ENCODE results near the gene MED31. TPM values are rescaled to one million over a fixed set of nuclear protein-coding genes. Genes with fewer than 3 reads are reported as not detected.

The MED31 gene
- total RNA-seq, 1 donor from 2014 or later = 17.4 TPM

DNA sequence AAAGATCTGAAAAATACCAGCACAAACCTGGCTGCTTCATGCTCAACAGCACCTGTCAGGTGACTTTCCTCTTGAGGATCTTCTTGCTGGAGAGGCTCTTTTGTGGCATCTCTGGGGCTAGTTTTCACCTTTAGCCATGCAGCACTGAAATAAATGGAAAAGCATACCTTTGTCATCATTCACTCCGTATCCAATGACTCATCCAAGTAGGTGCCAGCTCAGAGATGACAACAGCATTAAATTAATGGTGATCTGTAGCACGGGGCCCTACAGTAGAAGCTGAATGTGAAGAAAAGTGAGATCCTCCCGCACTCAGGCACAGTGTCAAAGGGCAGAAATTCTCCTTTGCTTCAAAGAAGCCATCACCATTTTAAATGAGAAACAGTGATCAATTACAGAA is 43.1 kb downstream of the MED31 start:
- Histone ChIP-seq H3K36me3 (peaks cover 75% of the 10 kb centered on the region), H3K27me3 (ENCODE audit: low read depth) (no peaks in the 10 kb centered on the region), H3K4me3 (no peak overlapping the region), H3K4me1 (no peaks in the 10 kb centered on the region), H3K9me3 (no peaks in the 10 kb centered on the region), H3K27ac (no peak overlapping the region)
- no peak for ATAC-seq
- TF ChIP-seq, protein P1, sequence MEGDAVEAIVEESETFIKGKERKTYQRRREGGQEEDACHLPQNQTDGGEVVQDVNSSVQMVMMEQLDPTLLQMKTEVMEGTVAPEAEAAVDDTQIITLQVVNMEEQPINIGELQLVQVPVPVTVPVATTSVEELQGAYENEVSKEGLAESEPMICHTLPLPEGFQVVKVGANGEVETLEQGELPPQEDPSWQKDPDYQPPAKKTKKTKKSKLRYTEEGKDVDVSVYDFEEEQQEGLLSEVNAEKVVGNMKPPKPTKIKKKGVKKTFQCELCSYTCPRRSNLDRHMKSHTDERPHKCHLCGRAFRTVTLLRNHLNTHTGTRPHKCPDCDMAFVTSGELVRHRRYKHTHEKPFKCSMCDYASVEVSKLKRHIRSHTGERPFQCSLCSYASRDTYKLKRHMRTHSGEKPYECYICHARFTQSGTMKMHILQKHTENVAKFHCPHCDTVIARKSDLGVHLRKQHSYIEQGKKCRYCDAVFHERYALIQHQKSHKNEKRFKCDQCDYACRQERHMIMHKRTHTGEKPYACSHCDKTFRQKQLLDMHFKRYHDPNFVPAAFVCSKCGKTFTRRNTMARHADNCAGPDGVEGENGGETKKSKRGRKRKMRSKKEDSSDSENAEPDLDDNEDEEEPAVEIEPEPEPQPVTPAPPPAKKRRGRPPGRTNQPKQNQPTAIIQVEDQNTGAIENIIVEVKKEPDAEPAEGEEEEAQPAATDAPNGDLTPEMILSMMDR (IDR thresholded peaks at IDR 0.05) = no peak
- intact Hi-C loops (cut with DNase I) = no loop called here
- no peak for DNase-seq

DNA sequence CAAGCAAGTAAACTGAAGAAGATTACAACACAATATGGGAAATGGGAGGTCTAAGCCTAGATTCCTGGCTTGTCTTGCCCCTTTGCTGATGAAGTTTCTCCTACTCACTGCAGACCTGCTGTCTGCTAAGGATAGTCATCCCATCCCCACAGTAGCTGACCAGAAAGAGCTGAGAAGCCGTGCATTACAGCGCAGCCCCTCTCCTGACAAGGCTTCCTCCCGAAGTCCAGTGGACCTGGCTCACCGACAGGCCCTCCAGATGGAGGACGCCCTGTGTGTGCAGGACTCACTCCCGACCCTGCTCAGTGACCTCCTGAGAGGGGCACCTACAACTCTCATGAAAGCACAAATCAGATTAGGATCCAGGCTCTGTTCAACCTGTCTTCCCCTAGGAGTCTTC is 46.3 kb downstream of the MED31 start:
- intact Hi-C loops (cut with DNase I) = no loop called here
- Histone ChIP-seq H3K9me3 (no peaks in the 10 kb centered on the region), H3K27ac (no peak overlapping the region), H3K27me3 (ENCODE audit: low read depth) (no peaks in the 10 kb centered on the region), H3K4me3 (no peak overlapping the region), H3K36me3 (peaks cover 72% of the 10 kb centered on the region), H3K4me1 (peaks cover 7% of the 10 kb centered on the region)
- TF ChIP-seq, protein P1 (IDR thresholded peaks at IDR 0.05) = no peak
- DNase-seq (no peak), ATAC-seq (no peak)

DNA sequence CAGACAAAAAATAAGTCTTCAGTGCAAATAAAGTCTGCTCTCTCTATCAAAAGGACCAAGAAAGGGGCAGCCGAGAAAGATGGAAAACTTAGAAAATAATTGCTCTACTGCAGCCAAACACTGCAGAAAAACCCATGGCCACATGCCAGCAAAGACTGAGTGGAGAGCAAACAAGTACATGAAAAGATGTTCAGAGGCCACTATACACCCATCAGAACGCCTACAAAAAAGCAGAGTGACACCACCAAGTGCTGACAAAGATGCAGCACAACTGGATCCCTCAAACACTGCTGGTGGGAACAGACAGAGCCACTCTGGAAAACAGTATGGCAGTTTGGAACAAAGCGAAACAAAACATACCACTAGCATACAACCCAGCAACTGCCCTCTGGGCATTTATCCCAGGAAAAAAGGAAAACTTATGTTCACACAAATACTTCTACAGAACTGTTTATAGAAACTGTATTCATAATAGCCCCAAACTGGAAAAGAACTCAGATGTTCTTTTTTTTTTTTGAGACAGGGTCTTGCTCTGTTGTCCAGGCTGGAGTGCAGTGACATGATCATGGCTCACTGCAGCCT is 47.6 kb downstream of the MED31 start:
- Histone ChIP-seq H3K27me3 (ENCODE audit: low read depth) (no peaks in the 10 kb centered on the region), H3K4me3 (no peak overlapping the region), H3K36me3 (peaks cover 71% of the 10 kb centered on the region), H3K4me1 (peaks cover 20% of the 10 kb centered on the region), H3K9me3 (no peaks in the 10 kb centered on the region), H3K27ac (no peak overlapping the region)
- TF ChIP-seq, protein P1 (IDR thresholded peaks at IDR 0.05) = no peak
- intact Hi-C loops (cut with DNase I) = no loop called here
- DNase-seq = no peak
- peak in 1 of 2 donors; percentile 47 for ATAC-seq

DNA sequence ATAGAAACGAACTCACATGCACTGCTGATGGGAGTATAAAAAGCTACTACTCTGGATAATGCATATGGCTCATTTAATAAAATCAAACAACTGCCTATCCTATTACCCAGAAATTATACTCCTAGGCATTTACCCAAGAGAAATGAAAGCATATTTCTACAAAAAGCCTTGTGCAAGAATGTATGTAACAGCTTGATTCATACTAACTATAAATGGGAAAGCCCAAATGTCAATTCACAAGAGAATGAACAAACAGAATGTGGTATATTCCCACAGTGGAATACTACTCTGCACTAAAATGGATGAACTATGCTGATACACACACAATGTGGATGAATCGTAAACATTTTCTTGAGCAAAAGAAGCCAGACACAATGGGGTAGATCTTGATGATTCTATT is 49.3 kb downstream of the MED31 start:
- intact Hi-C loops (cut with DNase I) = no loop called here
- H3K27ac ChIP-seq = no peak overlapping the region
- TF ChIP-seq, protein P1 (IDR thresholded peaks at IDR 0.05) = no peak
- peaks cover 57% of the 10 kb centered on the region for H3K36me3 ChIP-seq
- no peaks in the 10 kb centered on the region for H3K9me3 ChIP-seq
- ATAC-seq = no peak
- H3K4me3 ChIP-seq = no peak overlapping the region
- H3K27me3 ChIP-seq (ENCODE audit: low read depth) = no peaks in the 10 kb centered on the region
- no peak for DNase-seq
- H3K4me1 ChIP-seq = peaks cover 37% of the 10 kb centered on the region

DNA sequence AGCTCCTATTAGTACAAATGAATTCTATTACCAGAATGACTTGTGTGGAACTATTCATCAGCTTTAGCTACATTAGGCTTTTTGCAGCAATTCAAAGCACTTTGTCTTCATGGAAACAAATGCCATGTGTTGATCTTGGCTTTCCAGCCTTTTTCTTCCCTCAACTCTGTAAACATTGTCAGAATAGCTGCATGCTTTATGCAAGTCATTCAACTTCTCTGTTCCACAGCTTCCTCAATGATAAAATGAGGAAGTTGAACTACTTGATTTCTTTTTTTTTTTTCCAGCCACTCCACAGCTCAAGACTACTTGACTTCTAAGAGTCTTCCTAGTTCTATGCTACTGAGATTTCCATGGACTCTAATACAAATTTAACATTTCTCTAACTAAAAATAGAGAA is 52.0 kb downstream of the MED31 start:
- ATAC-seq (peak; percentile 89 to 94), DNase-seq (no peak)
- peaks cover 39% of the 10 kb centered on the region for H3K4me1 ChIP-seq
- TF ChIP-seq, protein P1 (IDR thresholded peaks at IDR 0.05) = no peak
- peak overlapping the region; percentile 66 for H3K27ac ChIP-seq
- intact Hi-C loops (cut with DNase I) = no loop called here
- no peak overlapping the region for H3K4me3 ChIP-seq
- no peaks in the 10 kb centered on the region for H3K27me3 ChIP-seq (ENCODE audit: low read depth)
- peaks cover 53% of the 10 kb centered on the region for H3K36me3 ChIP-seq
- H3K9me3 ChIP-seq = no peaks in the 10 kb centered on the region
